CD4-positive, alpha-beta T cell treated with Interferon alpha-2 for 1 hour (primary cell): ENCODE data around the gene C2orf81.
"Not testable (repeated sequence)": the region's sequence is repeated elsewhere in the genome, so short reads cannot be mapped to it uniquely, and the experiment has no call there.

Experiments
- DNase-seq, 2 donors: peaks; one replicate each; pipeline ENCODE4 v3.0.0-alpha.2; 2020 to 2022

C2orf81 gene

GRCh38 chr2:74442483-74443297 is 21.3 kb upstream of the C2orf81 start:
- not testable (repeated sequence) for DNase-seq

DNA sequence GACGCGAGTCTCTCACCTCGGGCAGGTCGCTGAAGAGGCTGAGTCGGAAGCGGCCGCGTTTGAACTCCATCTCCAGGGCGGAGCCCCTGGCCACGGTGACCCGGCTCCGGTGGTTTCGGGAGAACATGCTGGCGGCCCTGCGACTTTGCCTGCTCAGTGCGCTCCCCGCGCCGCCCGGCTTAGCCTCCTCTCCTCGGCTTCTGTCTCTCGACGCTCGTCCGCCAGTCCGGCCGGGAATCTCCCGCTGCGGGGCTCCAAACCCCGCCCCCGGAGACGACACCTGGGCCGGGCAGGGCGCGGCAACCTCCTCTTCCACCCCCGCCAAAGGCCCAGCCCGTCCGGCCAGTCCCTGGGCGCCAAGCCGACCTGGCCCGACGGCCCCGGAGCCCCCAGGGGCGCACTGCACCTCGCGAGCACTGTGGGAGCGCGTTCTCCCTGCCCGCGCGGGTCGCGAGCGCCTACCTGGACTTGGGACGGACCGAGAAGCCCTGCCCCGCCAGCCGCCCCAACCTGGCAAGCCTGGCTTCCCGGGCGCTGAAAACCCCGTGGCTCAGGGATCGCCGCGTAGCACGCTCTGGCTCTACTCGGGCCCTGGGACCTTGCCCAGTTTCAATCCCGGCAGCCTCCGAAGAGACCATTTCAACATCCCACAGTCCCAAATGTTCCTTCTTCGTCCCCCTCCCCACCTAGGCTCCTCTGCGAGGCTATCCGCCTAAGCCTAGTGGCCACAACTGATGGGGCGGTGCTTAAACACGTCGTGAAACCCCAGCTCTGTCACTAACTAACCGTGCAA is 20.5 kb upstream of the C2orf81 start, which contains the start of gene RTKN:
RTKN (minus strand) TSS at position 248 of the 793 bp plus-strand sequence; CDS start at position 127, 121 bp downstream.
- peak; percentile 31 to 45 for DNase-seq

DNA sequence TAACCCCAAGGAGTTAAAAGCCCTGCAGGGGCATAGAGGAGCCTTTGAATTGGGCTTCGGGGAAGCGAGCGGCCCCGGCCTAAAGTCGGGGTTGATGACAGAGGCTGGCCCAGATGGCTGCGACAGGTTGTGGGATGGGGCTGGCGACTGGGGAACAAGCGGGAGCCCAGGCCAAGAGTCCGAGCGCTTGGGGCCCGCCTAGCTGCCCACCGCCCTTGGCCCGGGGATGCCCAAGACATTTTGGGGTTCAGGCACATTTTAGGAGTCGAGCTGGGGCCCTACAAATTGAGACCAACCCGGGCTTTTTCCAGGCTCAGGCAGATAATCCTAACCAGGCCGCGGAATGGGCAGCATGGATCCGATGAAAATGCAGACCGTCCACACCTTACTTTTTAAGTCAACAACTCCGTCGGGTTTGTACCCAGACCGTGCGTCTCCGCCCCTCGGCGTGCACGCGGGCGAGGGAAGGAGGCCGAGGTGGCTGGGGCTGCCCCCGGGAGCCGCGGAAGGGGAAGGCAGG is 19.8 kb upstream of the C2orf81 start:
- DNase-seq: no peak

GRCh38 chr2:74440378-74441169 is 19.2 kb upstream of the C2orf81 start:
- peak; percentile 51 to 60 for DNase-seq

DNA sequence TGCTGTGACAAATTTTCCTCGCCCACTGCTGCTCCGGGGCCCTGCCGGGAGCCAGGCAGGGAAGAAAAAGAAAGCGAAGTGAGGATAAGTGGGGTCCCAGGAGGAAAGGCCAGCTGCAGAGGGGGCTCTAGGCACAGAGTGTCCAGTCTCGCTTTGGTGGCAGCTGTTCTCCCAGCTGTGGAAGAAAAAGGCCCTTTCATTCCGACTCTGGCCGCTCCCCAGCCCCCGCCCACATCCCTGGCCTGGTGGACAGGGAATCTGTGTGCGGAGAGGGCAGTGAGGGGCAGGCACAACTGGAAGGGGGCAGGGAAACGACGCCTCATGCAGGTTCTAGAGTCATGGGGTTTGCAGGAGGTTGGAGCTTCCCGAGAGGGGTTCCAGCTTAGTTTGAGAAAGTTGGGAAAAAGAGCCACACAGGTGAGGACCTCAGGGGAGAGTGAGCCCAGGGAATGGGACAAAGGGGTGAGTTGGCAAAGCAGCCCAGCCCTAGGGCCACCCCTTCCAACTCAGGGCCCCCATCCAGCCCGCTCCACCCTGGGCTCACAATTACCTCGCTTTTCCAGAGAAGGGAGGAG is 18.5 kb upstream of the C2orf81 start:
- no peak for DNase-seq

- no peak for DNase-seq
Observed at GRCh38 chr2:74439373-74439772, 18.0 kb upstream of the C2orf81 start.

DNA sequence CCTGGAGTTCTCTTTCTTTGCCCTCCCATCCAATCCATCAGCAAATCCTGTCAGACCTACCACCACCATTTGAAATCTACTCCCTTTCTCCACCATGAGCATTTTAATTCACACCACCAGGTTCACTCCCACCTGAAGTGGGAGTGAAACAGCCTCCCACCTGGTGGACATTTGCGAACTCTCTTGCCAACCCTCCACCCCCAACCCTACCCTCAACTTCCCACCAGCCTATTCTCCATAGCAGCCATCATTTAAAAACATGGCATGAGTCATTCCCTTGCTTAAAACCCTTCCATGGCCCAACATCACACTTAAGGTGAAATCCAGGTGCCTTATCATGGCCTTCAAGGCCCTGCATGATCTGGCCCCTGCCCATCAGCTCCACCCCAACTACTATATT is 16.8 kb upstream of the C2orf81 start:
- DNase-seq: no peak

DNA sequence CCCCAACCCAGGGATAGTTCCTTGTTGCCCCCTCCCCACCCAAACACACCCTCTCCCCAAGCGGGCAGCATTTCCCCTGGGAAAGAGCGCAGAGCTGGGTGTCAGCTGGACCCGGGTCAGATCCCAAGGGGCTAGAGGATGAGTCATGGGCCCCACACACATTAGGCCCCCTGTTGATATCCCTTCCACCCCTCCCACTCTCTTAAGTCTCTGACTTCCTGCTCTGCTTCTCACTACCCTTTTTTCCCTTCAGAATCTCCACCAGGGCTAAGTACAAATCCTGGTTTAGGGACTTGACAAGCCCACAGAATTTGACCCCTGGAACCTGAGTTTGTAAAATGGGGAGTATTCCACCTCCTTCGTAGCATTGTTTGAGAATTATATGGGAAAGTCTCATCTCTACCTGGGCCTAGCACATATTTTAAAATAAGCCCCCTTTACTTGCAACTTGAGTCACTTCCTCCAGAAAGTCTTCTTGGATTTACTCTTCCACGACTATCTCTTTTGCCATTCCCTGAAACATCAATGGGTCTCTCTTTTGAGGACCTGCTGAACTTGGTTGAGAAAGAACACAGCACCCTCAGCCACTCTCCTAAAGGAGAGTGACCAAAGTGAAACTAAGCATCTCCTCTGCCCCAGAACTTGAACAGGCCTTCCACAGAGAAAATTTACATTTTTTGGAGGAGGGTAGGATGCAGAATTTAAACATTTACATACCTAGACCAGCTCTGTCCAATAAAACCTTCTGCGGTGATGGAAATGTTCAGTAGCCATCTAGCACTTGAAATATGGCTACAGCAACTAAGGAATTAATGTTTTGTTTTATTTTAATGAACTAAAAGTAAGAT is 15.7 kb upstream of the C2orf81 start:
- DNase-seq: no peak

DNA sequence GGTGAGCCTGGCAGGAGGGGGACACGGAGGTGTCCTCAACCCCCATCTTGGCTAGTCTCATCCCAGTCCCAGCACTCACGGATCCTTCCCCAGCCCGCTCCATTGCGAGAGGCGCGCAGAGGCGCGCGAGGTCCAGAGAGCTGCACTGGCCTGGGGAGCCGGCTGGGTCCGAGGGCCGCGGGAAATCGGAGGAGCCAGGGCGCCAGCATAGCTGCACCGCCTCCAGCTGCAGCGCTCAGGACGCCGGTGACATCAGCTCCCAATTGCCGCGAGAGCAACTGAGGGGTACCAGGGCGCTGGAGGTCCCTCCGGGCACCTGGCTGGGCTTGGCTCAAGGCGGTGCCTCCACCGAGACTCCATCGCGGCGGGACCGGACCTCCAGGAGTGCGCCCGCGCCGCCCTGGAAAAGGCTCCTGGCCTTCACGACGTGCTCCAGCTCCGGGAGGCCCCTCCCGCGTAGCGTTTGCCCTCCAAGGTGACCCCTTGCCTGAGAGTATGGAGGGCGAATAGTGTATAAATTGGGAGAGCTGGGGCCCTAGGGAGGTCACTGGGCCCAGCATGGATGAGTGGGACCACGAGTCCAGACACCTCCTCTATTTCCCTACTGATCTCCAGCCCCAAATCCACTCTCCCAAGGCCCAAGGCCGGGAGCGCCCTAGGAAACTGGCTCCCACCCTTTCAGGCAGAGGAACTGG is 14.8 kb upstream of the C2orf81 start:
- no peak for DNase-seq

- no peak for DNase-seq
Observed at GRCh38 chr2:74430502-74430901, 9.1 kb upstream of the C2orf81 start.

GRCh38 chr2:74429487-74430451 is 8.3 kb upstream of the C2orf81 start:
- DNase-seq: no peak

GRCh38 chr2:74428675-74429074 is 7.3 kb upstream of the C2orf81 start:
- no peak for DNase-seq

- DNase-seq: no peak
Observed at GRCh38 chr2:74427551-74427950, 6.1 kb upstream of the C2orf81 start.

DNA sequence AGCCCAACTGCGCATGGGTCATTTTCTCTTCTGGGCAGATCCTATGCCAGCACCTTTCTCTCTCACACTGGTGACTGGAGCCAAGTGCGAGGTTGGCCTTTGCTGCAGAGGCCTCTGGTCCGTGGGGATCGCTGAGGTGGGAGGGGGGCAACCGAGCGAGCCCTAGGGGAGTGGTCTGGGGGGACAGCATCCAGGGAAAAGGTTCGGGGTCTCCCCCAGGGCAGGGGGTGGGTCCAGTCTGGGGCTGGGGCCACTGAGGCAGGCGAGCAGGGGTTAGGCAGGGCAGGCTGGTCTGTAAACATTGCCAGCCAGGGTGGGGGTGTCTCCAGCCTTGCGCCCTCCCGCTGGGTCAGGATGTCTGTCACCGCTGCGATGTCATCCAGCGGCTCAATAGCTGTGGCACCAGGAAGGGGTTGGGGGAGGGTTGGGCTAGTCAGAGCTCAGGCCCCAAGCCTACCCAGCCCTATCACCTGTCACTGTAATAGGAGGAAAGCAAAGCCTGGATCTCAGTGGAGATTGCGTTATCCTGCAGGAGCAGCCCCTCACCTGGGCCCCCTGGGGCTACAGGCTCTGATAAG is 4.9 kb upstream of the C2orf81 start:
- no peak for DNase-seq

DNA sequence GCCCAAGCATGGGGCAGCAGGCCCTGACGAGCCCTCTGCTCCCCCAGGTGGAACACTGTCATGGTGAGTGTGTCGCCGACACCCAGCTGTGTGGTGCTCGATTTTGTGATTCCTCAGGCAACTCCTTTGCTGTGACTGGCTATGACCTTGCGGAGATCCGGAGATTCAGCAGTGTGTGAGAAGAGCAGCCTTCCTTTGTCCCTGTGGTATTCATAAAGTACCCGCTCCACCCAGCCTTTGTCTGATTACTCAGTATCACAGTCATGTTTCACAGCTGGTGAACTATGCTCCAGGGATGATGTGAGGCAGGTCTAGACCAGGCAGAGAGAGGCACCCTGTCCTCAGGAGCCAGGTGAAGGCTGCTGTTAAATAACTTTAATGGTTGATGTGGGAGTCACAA is 4.1 kb upstream of the C2orf81 start:
- no peak for DNase-seq

DNA sequence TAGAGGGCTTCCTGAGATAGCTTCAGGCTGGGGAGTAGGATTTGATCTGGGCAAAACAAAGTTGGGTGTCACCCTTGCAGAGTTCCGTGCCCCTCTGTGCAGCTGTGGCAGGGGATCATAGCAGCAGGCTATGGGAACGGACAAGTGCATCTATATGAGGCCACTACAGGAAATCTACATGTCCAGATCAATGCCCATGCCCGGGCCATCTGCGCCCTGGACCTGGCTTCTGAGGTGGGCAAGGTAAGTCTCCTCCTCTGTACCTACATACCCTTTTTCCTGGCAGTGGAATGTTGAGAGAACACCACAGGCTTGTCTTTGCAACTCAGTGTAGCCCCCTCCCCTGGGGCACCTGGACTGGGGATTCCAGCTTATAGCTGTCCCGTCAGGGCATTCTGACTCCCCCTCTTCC is 3.6 kb upstream of the C2orf81 start:
- DNase-seq: no peak

DNA sequence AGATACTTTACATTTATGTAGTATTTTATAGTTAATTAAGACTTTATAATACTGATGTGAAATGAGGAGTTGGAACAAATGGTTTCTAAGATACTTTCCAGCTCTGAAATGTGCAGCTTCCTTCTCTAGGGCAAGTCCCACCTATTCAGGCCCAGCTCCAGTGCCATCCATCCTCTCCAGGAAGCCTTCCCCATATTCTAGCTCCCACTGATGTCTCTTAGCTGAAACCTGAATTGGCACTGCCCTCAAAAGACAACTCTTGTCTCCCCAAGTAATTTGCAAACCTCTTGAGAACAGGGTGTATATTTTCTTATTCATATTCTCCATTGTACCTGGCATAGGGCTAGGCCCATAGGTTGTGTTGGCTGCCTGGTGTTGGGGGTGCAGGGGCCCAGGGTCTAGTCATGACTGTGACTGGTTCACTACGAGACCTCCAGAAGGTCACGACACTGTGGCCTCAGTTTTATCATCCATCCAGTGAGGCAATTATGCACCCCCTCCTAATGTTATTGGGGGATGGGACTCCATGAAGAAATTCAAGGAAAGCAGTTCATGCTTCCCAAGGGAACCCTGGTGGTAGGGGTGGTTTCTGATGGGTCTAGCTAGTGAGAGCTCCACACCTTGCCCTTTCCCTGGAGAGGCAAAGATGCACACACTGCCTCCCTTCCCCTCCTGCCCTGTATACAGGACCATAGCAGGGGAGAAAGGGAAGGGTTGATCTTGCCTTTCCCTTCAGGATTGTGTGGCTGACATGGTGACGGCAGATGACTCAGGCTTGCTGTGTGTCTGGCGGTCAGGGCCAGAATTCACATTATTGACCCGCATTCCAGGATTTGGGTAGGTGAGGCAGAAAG is 2.9 kb upstream of the C2orf81 start:
- DNase-seq: no peak
